PC-9 (cell line): ENCODE data around the gene MEAK7. TPM values are rescaled to one million over a fixed set of nuclear protein-coding genes. Genes with fewer than 3 reads are reported as not detected.

Experiments
- BruUV-seq: library from RNA; stranded (reverse); fragments of 400-500 nt; replicated peaks from 2 replicates; lab custom pipeline; 2021; lab: Mats Ljungman, UMichigan
- CTCF ChIA-PET: fragments of 300-600 bp; sonication (Branson Sonifier 250); formaldehyde crosslinking; loops from one replicate; lab custom pipeline; 2022; ENCODE audit warnings: antibody characterized with exemption; lab: Charles Lee
- POLR2A ChIA-PET: fragments of 300-600 bp; sonication (Branson Sonifier 250); formaldehyde crosslinking; loops from one replicate; lab custom pipeline; 2022; ENCODE audit warnings: antibody characterized with exemption; ENCODE audit not compliant: unreplicated experiment; lab: Charles Lee
- DNase-seq, 2 experiments: peaks; one replicate each; pipeline versions ENCODE4 v3.0.0 to v3.0.0-alpha.2; 2015 to 2022; ENCODE audit warnings: mixed read lengths in 1 of 2
- H2AFZ ChIP-seq: fragments of 200-600 bp; sonication (generic); 2 replicates; pipeline ENCODE4 v1.8.1; 2017; ENCODE audit warnings: antibody characterized with exemption
- H3F3A ChIP-seq: fragments of 200-600 bp; sonication (generic); 2 replicates; pipeline ENCODE4 v1.8.1; 2017; ENCODE audit warnings: antibody characterized with exemption, mild to moderate bottlenecking, low read depth; ENCODE audit not compliant: insufficient read depth
- H3K27ac ChIP-seq: fragments of 200-600 bp; sonication (generic); 2 replicates; pipeline ENCODE4 v1.6.1; 2016; ENCODE audit warnings: mixed run types
- H3K27me3 ChIP-seq: fragments of 200-600 bp; sonication (generic); 2 replicates; pipeline ENCODE4 v1.6.1; 2016; ENCODE audit warnings: low read depth, mixed run types; ENCODE audit not compliant: insufficient read depth
- H3K36me3 ChIP-seq: fragments of 200-600 bp; sonication (generic); 2 replicates; pipeline ENCODE4 v1.6.1; 2016; ENCODE audit warnings: low read depth, mixed run types
- H3K4me1 ChIP-seq: fragments of 200-600 bp; sonication (generic); replicated peaks from 2 replicates; pipeline ENCODE4 v1.6.1; 2016; ENCODE audit warnings: mixed run types; ENCODE audit not compliant: insufficient read depth
- H3K4me2 ChIP-seq: fragments of 200-600 bp; sonication (generic); 2 replicates; pipeline ENCODE4 v1.6.1; 2017; ENCODE audit warnings: mixed run types
- H3K4me3 ChIP-seq: fragments of 200-600 bp; sonication (generic); 2 replicates; pipeline ENCODE4 v1.6.1; 2016; ENCODE audit warnings: mixed run types
- H3K79me2 ChIP-seq: fragments of 200-600 bp; sonication (generic); 2 replicates; pipeline ENCODE4 v1.6.1; 2017; ENCODE audit warnings: low read depth, mixed run types
- H3K9me2 ChIP-seq: fragments of 200-600 bp; sonication (generic); 2 replicates; pipeline ENCODE4 v1.8.1; 2017; ENCODE audit warnings: mild to moderate bottlenecking; ENCODE audit not compliant: insufficient read depth
- H3K9me3 ChIP-seq: fragments of 200-600 bp; sonication (generic); 2 replicates; pipeline ENCODE4 v1.8.1; 2016; ENCODE audit warnings: low read depth; ENCODE audit not compliant: insufficient read depth
- H4K20me1 ChIP-seq: fragments of 200-600 bp; sonication (generic); 2 replicates; pipeline ENCODE4 v1.8.1; 2017; ENCODE audit not compliant: insufficient read depth
- CTCF ChIP-seq: fragments of 200-600 bp; sonication (generic); conservative IDR thresholded peaks from 2 replicates; pipeline ENCODE4 v1.6.1; 2017; ENCODE audit warnings: mixed run types, antibody characterized with exemption, mild to moderate bottlenecking, moderate library complexity
- EZH2 ChIP-seq: fragments of 200-600 bp; sonication (generic); IDR thresholded peaks from 2 replicates; pipeline ENCODE4 v1.8.0; 2017; ENCODE audit warnings: antibody characterized with exemption, low read depth
- intact Hi-C: fragments of 100-400 bp; cut with micrococcal nuclease; formaldehyde crosslinking; loops from one replicate; pipeline ENCODE4 v1.10.0; 2022; ENCODE audit not compliant: unreplicated experiment
- total RNA-seq: library from RNA; stranded (reverse); gene quantifications from 2 replicates; pipeline ENCODE4 v1.2.3, GENCODE V29; 2021

MEAK7 gene
- total RNA-seq, 1 experiment from 2014 or later = 73.4 TPM

DNA sequence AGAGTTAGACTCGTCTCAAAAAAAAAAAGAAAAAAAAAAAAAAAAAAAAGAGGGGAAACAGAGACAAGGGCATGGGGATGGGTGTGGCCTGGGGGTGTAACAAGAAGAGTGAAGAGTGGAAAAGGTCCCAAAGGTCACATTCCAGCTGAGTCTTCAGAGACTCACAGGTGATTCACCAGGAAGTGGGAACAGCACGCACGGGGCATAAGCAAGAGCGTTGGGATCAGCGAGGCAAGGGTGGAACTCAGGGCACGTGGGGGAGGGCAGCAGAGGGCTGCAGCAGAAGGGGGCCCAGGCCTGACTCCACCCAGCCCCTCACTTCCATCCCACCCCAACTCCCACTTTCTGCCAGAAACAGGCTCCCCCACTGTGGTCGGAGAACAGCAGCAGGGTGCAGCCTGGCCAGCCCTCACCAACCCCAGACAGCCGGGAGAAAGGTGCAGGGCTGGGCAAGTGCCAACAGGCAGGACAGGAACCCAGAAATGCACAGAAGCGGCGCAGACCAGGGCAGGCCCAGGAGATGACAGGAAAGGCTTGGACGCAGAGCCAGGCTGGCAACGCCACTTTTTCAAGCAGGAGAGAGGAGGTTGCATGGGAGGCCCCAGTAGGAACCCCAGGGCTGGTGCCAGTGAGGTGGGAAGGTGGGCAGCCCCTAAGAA lies 3.3 kb downstream of the MEAK7 start:
- no peaks in the 10 kb centered on the region for H4K20me1 ChIP-seq
- BruUV-seq = no TSS peak
- no peaks in the 10 kb centered on the region for H3K27me3 ChIP-seq
- no peaks in the 10 kb centered on the region for H3K9me2 ChIP-seq
- TF ChIP-seq CTCF = no peak
- peaks cover 72% of the 10 kb centered on the region for H3K4me1 ChIP-seq
- intact Hi-C loops = loop anchor here (5.0 kb wide), 4 partner anchors 274 to 549 kb away; partner anchors contain the start of gene OSGIN1
- H3K9me3 ChIP-seq = no peaks in the 10 kb centered on the region
- H3K79me2 ChIP-seq = peaks cover 52% of the 10 kb centered on the region
- peak overlapping the region; percentile 99 for H3K27ac ChIP-seq
- POLR2A ChIA-PET = interaction anchor here (0.5 to 0.6 kb wide), 2 partner anchors 117 to 369 kb away, joined by 3 read pairs; partner anchors contain the start of gene COTL1
- no peak overlapping the region for H2AFZ ChIP-seq
- peak overlapping the region; percentile 90 for H3K4me2 ChIP-seq
- DNase-seq = peak; percentile 89 to 97
- CTCF ChIA-PET = interaction anchor here (0.7 kb wide), 2 partner anchors 9 to 120 kb away, joined by 6 to 11 read pairs; no protein-coding TSS in a partner anchor
- H3K36me3 ChIP-seq = peaks cover 31% of the 10 kb centered on the region; the same call in 1 of the 2 replicates
- peak overlapping the region; percentile 35; the same call in 1 of the 2 replicates for H3K4me3 ChIP-seq
- H3F3A ChIP-seq = peaks cover 54% of the 10 kb centered on the region

DNA sequence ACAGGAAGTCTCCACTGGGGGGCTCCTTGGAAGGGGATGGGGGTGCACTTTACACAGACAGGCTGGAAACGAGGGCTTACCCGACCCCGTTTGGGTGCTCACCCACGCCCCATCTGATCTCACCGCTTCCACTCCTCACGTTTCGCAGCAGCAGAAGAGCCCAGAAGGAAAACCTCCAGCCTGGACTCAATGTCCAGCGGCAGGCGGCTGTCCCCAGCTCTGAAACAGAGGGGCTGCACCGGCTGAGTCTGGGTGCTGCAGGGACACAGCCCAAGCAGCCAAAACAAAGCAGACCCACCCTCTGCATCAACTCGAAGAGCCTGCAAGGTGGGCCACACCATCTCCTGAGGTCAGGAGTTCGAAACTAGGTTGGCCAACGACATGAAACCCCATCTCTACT lies 3.9 kb downstream of the MEAK7 start:
- BruUV-seq = no TSS peak
- CTCF ChIA-PET = interaction anchor here (0.7 kb wide), 1 partner anchor 10 kb away, joined by 6 read pairs; no protein-coding TSS in a partner anchor
- POLR2A ChIA-PET = interaction anchor here (0.5 kb wide), 1 partner anchor 117 kb away, joined by 3 read pairs; the partner anchor contains the start of gene COTL1
- H3K4me1 ChIP-seq = peaks cover 65% of the 10 kb centered on the region
- H3K27me3 ChIP-seq = no peaks in the 10 kb centered on the region
- peak overlapping the region; percentile 99 for H3K27ac ChIP-seq
- intact Hi-C loops = loop anchor here (5.0 kb wide), 4 partner anchors 273 to 548 kb away; partner anchors contain the start of gene OSGIN1
- no peak for TF ChIP-seq EZH2
- TF ChIP-seq CTCF = no peak
- peak overlapping the region; percentile 90 for H3K4me2 ChIP-seq
- H3K9me2 ChIP-seq = no peaks in the 10 kb centered on the region
- H2AFZ ChIP-seq = no peak overlapping the region
- H3F3A ChIP-seq = peaks cover 48% of the 10 kb centered on the region
- peak overlapping the region; percentile 38; the same call in 1 of the 2 replicates for H3K4me3 ChIP-seq
- no peaks in the 10 kb centered on the region for H3K9me3 ChIP-seq
- DNase-seq = no peak
- peaks cover 34% of the 10 kb centered on the region; the same call in 1 of the 2 replicates for H3K36me3 ChIP-seq
- no peaks in the 10 kb centered on the region for H4K20me1 ChIP-seq
- H3K79me2 ChIP-seq = peaks cover 52% of the 10 kb centered on the region

- CTCF ChIA-PET = interaction anchor here (0.6 kb wide), 1 partner anchor 326 kb away, joined by 3 read pairs; no protein-coding TSS in a partner anchor
- Histone ChIP-seq H3K4me3 (no peak overlapping the region), H4K20me1 (no peaks in the 10 kb centered on the region), H3K79me2 (peaks cover 52% of the 10 kb centered on the region), H2AFZ (no peak overlapping the region), H3K36me3 (peaks cover 41% of the 10 kb centered on the region), H3K4me2 (peak overlapping the region; percentile 90), H3K27me3 (no peaks in the 10 kb centered on the region), H3K4me1 (peaks cover 59% of the 10 kb centered on the region), H3F3A (peaks cover 46% of the 10 kb centered on the region), H3K27ac (peak overlapping the region; percentile 99), H3K9me2 (no peaks in the 10 kb centered on the region), H3K9me3 (no peaks in the 10 kb centered on the region)
- DNase-seq = no peak
- TF ChIP-seq EZH2 = no peak
- no peak for TF ChIP-seq CTCF
- intact Hi-C loops = loop anchor here (5.0 kb wide), 4 partner anchors 272 to 547 kb away; partner anchors contain the start of gene OSGIN1
- BruUV-seq = no TSS peak
- POLR2A ChIA-PET = no interaction called here
These were observed 4.8 kb downstream of the MEAK7 start for GRCh38 chr16:84499638-84500037.
